HEK293T (cell line): ENCODE measurements around the gene PFKFB2.

Source experiments
- CTCF ChIA-PET: fragments of 350-600 bp; formaldehyde crosslinking; extraction: SDS; loops from one replicate; lab custom pipeline; 2021; ENCODE audit warnings: antibody characterized with exemption, inconsistent platforms; lab: Yijun Ruan, JAX
- POLR2A ChIA-PET: fragments of 350-600 bp; formaldehyde crosslinking; extraction: SDS; loops from one replicate; lab custom pipeline; 2020; ENCODE audit warnings: antibody characterized with exemption, inconsistent platforms; lab: Yijun Ruan, JAX
- DNase-seq: peaks from one replicate; pipeline ENCODE4 v3.0.0; 2012; ENCODE audit warnings: mixed read lengths; ENCODE audit errors: extremely low spot score
- ARNT ChIP-seq: fragments of 450-650 bp; IDR thresholded peaks from 2 replicates; pipeline ENCODE4 v1.6.1; 2017; ENCODE audit warnings: mild to moderate bottlenecking
- BHLHE40 ChIP-seq: fragments of 450-650 bp; IDR thresholded peaks from 2 replicates; pipeline ENCODE4 v1.6.1; 2016; ENCODE audit warnings: mild to moderate bottlenecking, moderate library complexity, borderline replicate concordance
- CTBP1 ChIP-seq: fragments of 450-650 bp; IDR thresholded peaks from 2 replicates; pipeline ENCODE4 v1.6.1; 2016; ENCODE audit warnings: borderline replicate concordance
- ELF4 ChIP-seq: fragments of 450-650 bp; IDR thresholded peaks from 2 replicates; pipeline ENCODE4 v1.6.1; 2017; ENCODE audit warnings: antibody characterized with exemption
- FOXA1 ChIP-seq: fragments of 450-650 bp; IDR thresholded peaks from 2 replicates; pipeline ENCODE4 v1.6.1; 2016; ENCODE audit warnings: mild to moderate bottlenecking
- FOXK2 ChIP-seq: fragments of 450-650 bp; IDR thresholded peaks from 2 replicates; pipeline ENCODE4 v1.6.1; 2016; ENCODE audit warnings: mild to moderate bottlenecking
- FOXM1 ChIP-seq: fragments of 450-650 bp; IDR thresholded peaks from 2 replicates; pipeline ENCODE4 v1.6.1; 2017; ENCODE audit warnings: mild to moderate bottlenecking, borderline replicate concordance
- HDGF ChIP-seq: fragments of 450-650 bp; IDR thresholded peaks from 2 replicates; pipeline ENCODE4 v1.6.1; 2017; ENCODE audit warnings: antibody characterized with exemption, borderline replicate concordance
- L3MBTL2 ChIP-seq: fragments of 450-650 bp; conservative IDR thresholded peaks from 2 replicates; pipeline ENCODE4 v1.6.1; 2016; ENCODE audit warnings: mild to moderate bottlenecking
- LEF1 ChIP-seq: fragments of 450-650 bp; IDR thresholded peaks from 2 replicates; pipeline ENCODE4 v1.6.1; 2017; ENCODE audit warnings: mild to moderate bottlenecking, borderline replicate concordance
- NFRKB ChIP-seq: fragments of 450-650 bp; IDR thresholded peaks from 2 replicates; pipeline ENCODE4 v1.6.1; 2016; ENCODE audit warnings: mild to moderate bottlenecking, moderate library complexity
- SP1 ChIP-seq: fragments of 450-650 bp; IDR thresholded peaks from 2 replicates; pipeline ENCODE4 v1.6.1; 2017
- SUZ12 ChIP-seq: fragments of 450-650 bp; IDR thresholded peaks from 2 replicates; pipeline ENCODE4 v1.6.1; 2016; ENCODE audit warnings: mild to moderate bottlenecking
- TARDBP ChIP-seq: fragments of 450-650 bp; IDR thresholded peaks from 2 replicates; pipeline ENCODE4 v1.6.1; 2016
- ZNF384 ChIP-seq: fragments of 450-650 bp; IDR thresholded peaks from 2 replicates; pipeline ENCODE4 v1.6.1; 2016
- TF ChIP-seq, protein P1 (sequence below): fragments of 450-650 bp; IDR thresholded peaks from 2 replicates; pipeline ENCODE4 v1.6.1; 2016

PFKFB2 gene

GRCh38 chr1:207017615-207018559 is 35.2 kb upstream of the PFKFB2 start:
- ChIA-PET POLR2A (no interaction called here), CTCF (interaction anchor here (1.8 kb wide), 1 partner anchor 14 kb away, joined by 5 read pairs; no protein-coding TSS in a partner anchor)
- no peak for DNase-seq
- TF ChIP-seq FOXK2 (no peak), ZNF384 (no peak), ARNT (no peak), FOXM1 (no peak), HDGF (no peak), NFRKB (no peak), ELF4 (no peak), TARDBP (no peak), L3MBTL2 (no peak), SP1 (no peak), SUZ12 (no peak), CTBP1 (no peak), BHLHE40 (no peak)

DNA sequence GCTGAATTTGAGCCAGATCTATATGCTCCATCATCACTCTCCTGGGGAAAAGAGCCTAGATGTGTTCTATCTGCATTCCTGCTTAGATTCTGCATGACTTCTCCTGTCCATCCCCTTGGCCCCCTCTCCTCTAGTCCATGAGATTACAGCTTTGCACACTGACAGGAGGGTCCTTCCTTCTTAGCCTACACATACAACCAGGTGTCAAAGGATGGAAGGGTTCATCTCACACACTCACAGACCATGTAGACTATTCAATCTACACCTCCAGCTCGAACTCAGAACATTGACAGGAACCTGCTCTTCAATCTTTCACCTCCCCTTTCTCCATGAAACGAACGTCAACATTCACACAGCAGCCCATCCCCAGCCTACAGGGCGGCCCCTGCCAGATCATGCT is 34.4 kb upstream of the PFKFB2 start:
- POLR2A ChIA-PET: no interaction called here
- no peak for DNase-seq
- TF ChIP-seq SUZ12 (no peak), ZNF384 (no peak), ARNT (no peak), LEF1 (no peak), BHLHE40 (no peak), FOXM1 (no peak), SP1 (no peak), NFRKB (no peak), CTBP1 (no peak)
- TF ChIP-seq, protein P1, sequence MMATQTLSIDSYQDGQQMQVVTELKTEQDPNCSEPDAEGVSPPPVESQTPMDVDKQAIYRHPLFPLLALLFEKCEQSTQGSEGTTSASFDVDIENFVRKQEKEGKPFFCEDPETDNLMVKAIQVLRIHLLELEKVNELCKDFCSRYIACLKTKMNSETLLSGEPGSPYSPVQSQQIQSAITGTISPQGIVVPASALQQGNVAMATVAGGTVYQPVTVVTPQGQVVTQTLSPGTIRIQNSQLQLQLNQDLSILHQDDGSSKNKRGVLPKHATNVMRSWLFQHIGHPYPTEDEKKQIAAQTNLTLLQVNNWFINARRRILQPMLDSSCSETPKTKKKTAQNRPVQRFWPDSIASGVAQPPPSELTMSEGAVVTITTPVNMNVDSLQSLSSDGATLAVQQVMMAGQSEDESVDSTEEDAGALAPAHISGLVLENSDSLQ: no peak
- CTCF ChIA-PET: interaction anchor here (1.8 kb wide), 1 partner anchor 14 kb away, joined by 5 read pairs; no protein-coding TSS in a partner anchor

- DNase-seq: no peak
- POLR2A ChIA-PET: no interaction called here
- no peak for TF ChIP-seq BHLHE40
- no peak for TF ChIP-seq TARDBP
- TF ChIP-seq HDGF: no peak
- TF ChIP-seq L3MBTL2: no peak
- TF ChIP-seq ZNF384: no peak
- CTCF ChIA-PET: interaction anchor here (1.8 kb wide), 1 partner anchor 15 kb away, joined by 5 read pairs; no protein-coding TSS in a partner anchor
Observed at GRCh38 chr1:207019161-207019560, 33.9 kb upstream of the PFKFB2 start.

DNA sequence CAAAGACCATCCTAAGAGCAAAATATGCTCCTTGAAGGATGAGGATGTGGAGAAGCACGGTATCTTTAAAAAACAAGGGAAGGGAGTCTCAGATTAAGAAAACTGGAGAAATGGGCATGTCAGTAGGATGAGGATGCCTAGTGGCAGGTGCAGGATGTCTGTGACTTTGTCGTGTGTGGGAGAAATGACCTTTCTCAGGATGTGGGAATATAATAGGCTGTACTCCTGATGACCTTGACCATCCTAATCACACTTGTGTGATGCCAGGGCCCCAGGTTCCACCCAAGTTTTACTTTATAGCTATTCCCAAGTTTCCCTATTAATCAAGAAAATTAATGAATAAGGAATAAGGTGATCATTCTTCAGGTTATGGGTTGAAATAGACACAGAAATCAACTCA is 33.4 kb upstream of the PFKFB2 start:
- CTCF ChIA-PET: interaction anchor here (1.8 kb wide), 1 partner anchor 15 kb away, joined by 5 read pairs; no protein-coding TSS in a partner anchor

GRCh38 chr1:207020065-207020708 is 32.9 kb upstream of the PFKFB2 start:
- ChIA-PET CTCF (interaction anchor here (1.8 kb wide), 1 partner anchor 16 kb away, joined by 5 read pairs; no protein-coding TSS in a partner anchor), POLR2A (no interaction called here)
- no peak for DNase-seq
- TF ChIP-seq TARDBP (no peak), FOXA1 (no peak), ELF4 (no peak), L3MBTL2 (no peak), CTBP1 (no peak), ZNF384 (no peak), HDGF (no peak), LEF1 (no peak), NFRKB (no peak), FOXK2 (no peak), ARNT (no peak)
- TF ChIP-seq, protein P1: no peak

More for the DNA sequence above, 33.4 kb upstream of the PFKFB2 start:
- POLR2A ChIA-PET: no interaction called here
- no peak for TF ChIP-seq NFRKB
- no peak for TF ChIP-seq BHLHE40
- no peak for TF ChIP-seq FOXA1
- no peak for TF ChIP-seq ZNF384
- TF ChIP-seq ARNT: no peak
- no peak for DNase-seq

DNA sequence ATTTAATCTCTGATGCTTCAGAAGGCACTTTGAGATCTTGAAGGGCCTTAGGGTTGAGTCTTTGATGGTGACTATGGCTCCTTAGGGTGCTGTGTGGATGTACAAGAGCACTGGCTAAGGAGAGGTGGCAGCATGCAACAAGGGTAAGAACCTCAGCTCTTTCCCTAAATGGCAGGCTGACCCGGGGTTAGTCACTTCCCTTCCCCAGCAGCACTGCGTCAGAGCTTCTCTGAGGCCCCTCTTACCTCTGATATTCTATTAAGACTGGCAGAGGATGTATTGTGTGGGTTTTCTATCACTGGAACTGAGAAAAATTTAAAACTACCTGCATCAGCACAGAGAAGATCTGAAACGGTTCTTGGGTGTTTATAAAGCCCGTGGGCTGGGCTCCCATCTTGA is 32.4 kb upstream of the PFKFB2 start:
- POLR2A ChIA-PET: no interaction called here
- CTCF ChIA-PET: no interaction called here
- DNase-seq: no peak
- TF ChIP-seq CTBP1: no peak
- no peak for TF ChIP-seq LEF1
- no peak for TF ChIP-seq HDGF
- TF ChIP-seq, protein P1: no peak
- no peak for TF ChIP-seq ELF4
- no peak for TF ChIP-seq TARDBP
